Breast epithelium (tissue), 4 donors: ENCODE measurements around the gene MAP7. TPM values are rescaled to one million over a fixed set of nuclear protein-coding genes. Genes with fewer than 3 reads are reported as not detected.
"Not testable (repeated sequence)": the region's sequence is repeated elsewhere in the genome, so short reads cannot be mapped to it uniquely, and the experiment has no call there.

ENCODE experiments used
- DNase-seq, 2 donors: peaks; one replicate each; pipeline ENCODE4 v3.0.0-alpha.2; 2019; ENCODE audit warnings: low spot score in 2 of 2
- H3K27ac ChIP-seq, 2 donors: fragments of 200-600 bp; sonication (generic) in 1 of 2; one replicate each; pipeline ENCODE4 v1.5.1; 2016 to 2019; ENCODE audit warnings: mild to moderate bottlenecking in 1 of 2
- H3K27me3 ChIP-seq, 2 donors: fragments of 200-600 bp; sonication (generic) in 1 of 2; one replicate each; pipeline versions ENCODE4 v1.5.1 to v1.6.0; 2017 to 2019; ENCODE audit warnings: control low read depth in 1 of 2, mild to moderate bottlenecking in 1 of 2
- H3K36me3 ChIP-seq: fragments of 200-600 bp; one replicate; pipeline ENCODE4 v1.5.1; 2019
- H3K4me1 ChIP-seq, 2 donors: fragments of 200-600 bp; sonication (generic); one replicate each; pipeline ENCODE4 v1.5.1; 2016 to 2019; ENCODE audit warnings: control low read depth in 1 of 2
- H3K4me3 ChIP-seq, 3 donors: fragments of 200-600 bp; sonication (generic); 1 replicate in 2 of 3; 2 replicates in 1 of 3; pipeline ENCODE4 v1.5.1; 2016 to 2019; ENCODE audit warnings: mild to moderate bottlenecking in 3 of 3, moderate library complexity in 2 of 3
- H3K9me3 ChIP-seq, 2 donors: fragments of 200-600 bp; sonication (generic) in 1 of 2; one replicate each; pipeline ENCODE4 v1.5.1; 2016 to 2019; ENCODE audit warnings: control low read depth in 1 of 2
- CTCF ChIP-seq, 3 donors: fragments of 450-650 bp; IDR thresholded peaks; one replicate each; pipeline ENCODE4 v1.5.1; 2016 to 2017; ENCODE audit warnings: antibody characterized with exemption in 3 of 3, mild to moderate bottlenecking in 3 of 3, moderate library complexity in 3 of 3
- POLR2A ChIP-seq: fragments of 450-650 bp; IDR thresholded peaks from one replicate; pipeline ENCODE4 v1.6.1; 2016; ENCODE audit warnings: antibody characterized with exemption, mild to moderate bottlenecking, moderate library complexity
- POLR2AphosphoS5 ChIP-seq, 3 donors: sonication (generic); formaldehyde crosslinking; IDR thresholded peaks; one replicate each; pipeline ENCODE4 v1.6.1; 2017; ENCODE audit warnings: antibody characterized with exemption in 3 of 3
- intact Hi-C: fragments of 100-400 bp; cut with DNase I; formaldehyde crosslinking; loops from one replicate; pipeline ENCODE4 v1.15.1; 2023; ENCODE audit warnings: low total_unique reads
- total RNA-seq, 3 donors: library from RNA; depleted of rRNA; stranded (reverse); fragments of >200 nt; gene quantifications; one replicate each; pipeline ENCODE4 v1.1.0, GENCODE V29; 2016

Gene MAP7
- total RNA-seq, 3 donors from 2014 or later: 14.2 to 42.4 (median 16.4) TPM

GRCh38 chr6:136592930-136593673 lies 42.9 kb upstream of the MAP7 start:
- no peak for TF ChIP-seq CTCF (IDR thresholded peaks at IDR 0.05)
- no peak for TF ChIP-seq POLR2A
- no peak for TF ChIP-seq POLR2AphosphoS5 (IDR thresholded peaks at IDR 0.05)
- Histone ChIP-seq H3K4me3 (no peak overlapping the region), H3K27ac (no peak overlapping the region), H3K9me3 (no peaks in the 10 kb centered on the region), H3K27me3 (no peaks in the 10 kb centered on the region), H3K4me1 (no peaks in the 10 kb centered on the region), H3K36me3 (no peaks in the 10 kb centered on the region)
- intact Hi-C loops: no loop called here
- no peak for DNase-seq

GRCh38 chr6:136591617-136592016 lies 41.4 kb upstream of the MAP7 start:
- no peaks in the 10 kb centered on the region for H3K27me3 ChIP-seq
- no peaks in the 10 kb centered on the region for H3K36me3 ChIP-seq
- intact Hi-C loops: no loop called here
- no peaks in the 10 kb centered on the region for H3K9me3 ChIP-seq
- DNase-seq: no peak
- TF ChIP-seq CTCF (IDR thresholded peaks at IDR 0.05): no peak
- TF ChIP-seq POLR2AphosphoS5 (IDR thresholded peaks at IDR 0.05): no peak
- TF ChIP-seq POLR2A: no peak
- no peak overlapping the region for H3K4me3 ChIP-seq
- no peaks in the 10 kb centered on the region for H3K4me1 ChIP-seq
- H3K27ac ChIP-seq: no peak overlapping the region

GRCh38 chr6:136590846-136591245 lies 40.6 kb upstream of the MAP7 start:
- H3K4me1 ChIP-seq, H3K27me3 ChIP-seq, H3K36me3 ChIP-seq, H3K4me3 ChIP-seq, H3K27ac ChIP-seq, DNase-seq, H3K9me3 ChIP-seq, intact Hi-C loops: not testable (repeated sequence)

- H3K27ac ChIP-seq: no peak overlapping the region
- H3K9me3 ChIP-seq: no peaks in the 10 kb centered on the region
- H3K27me3 ChIP-seq: no peaks in the 10 kb centered on the region
- no peak for TF ChIP-seq CTCF (IDR thresholded peaks at IDR 0.05)
- TF ChIP-seq POLR2A: no peak
- TF ChIP-seq POLR2AphosphoS5 (IDR thresholded peaks at IDR 0.05): no peak
- no peaks in the 10 kb centered on the region for H3K36me3 ChIP-seq
- H3K4me1 ChIP-seq: no peaks in the 10 kb centered on the region
- intact Hi-C loops: no loop called here
- no peak overlapping the region for H3K4me3 ChIP-seq
- DNase-seq: no peak
These were observed 37.3 kb upstream of the MAP7 start for GRCh38 chr6:136587527-136587926.

GRCh38 chr6:136586295-136586694 lies 36.1 kb upstream of the MAP7 start:
- intact Hi-C loops: no loop called here

GRCh38 chr6:136585523-136585922 lies 35.3 kb upstream of the MAP7 start:
- H3K4me1 ChIP-seq, H3K4me3 ChIP-seq, intact Hi-C loops, H3K36me3 ChIP-seq, H3K27ac ChIP-seq, DNase-seq, H3K9me3 ChIP-seq, H3K27me3 ChIP-seq: not testable (repeated sequence)

More at GRCh38 chr6:136586295-136586694, 36.1 kb upstream of the MAP7 start:
- H3K36me3 ChIP-seq: no peaks in the 10 kb centered on the region
- TF ChIP-seq POLR2A: no peak
- TF ChIP-seq POLR2AphosphoS5 (IDR thresholded peaks at IDR 0.05): no peak
- TF ChIP-seq CTCF (IDR thresholded peaks at IDR 0.05): no peak
- peak overlapping the region; percentile 15 to 65 for H3K27ac ChIP-seq
- H3K4me3 ChIP-seq: no peak overlapping the region
- DNase-seq: no peak
- H3K9me3 ChIP-seq: no peaks in the 10 kb centered on the region
- H3K27me3 ChIP-seq: no peaks in the 10 kb centered on the region
- no peaks in the 10 kb centered on the region for H3K4me1 ChIP-seq

GRCh38 chr6:136584290-136584689 lies 34.1 kb upstream of the MAP7 start:
- intact Hi-C loops, H3K4me3 ChIP-seq, H3K4me1 ChIP-seq, H3K27me3 ChIP-seq, DNase-seq, H3K36me3 ChIP-seq, H3K9me3 ChIP-seq: not testable (repeated sequence)
- H3K27ac ChIP-seq: peak overlapping the region; percentile 3 to 58
